Neural cell (in vitro differentiated cells): ENCODE data around the gene B4GALT2. TPM values are rescaled to one million over a fixed set of nuclear protein-coding genes. Genes with fewer than 3 reads are reported as not detected.

Source experiments
- H2AFZ ChIP-seq: fragments of 200-600, 300-800 bp; sonication (generic), shearing (Covaris generic); 2 replicates; pipeline ENCODE4 v1.6.0; 2014; ENCODE audit warnings: low read depth, mild to moderate bottlenecking, antibody characterized with exemption, low read length, moderate library complexity
- H3F3A ChIP-seq: fragments of 200-600 bp; shearing (Covaris generic); 2 replicates; pipeline ENCODE4 v1.6.1; 2016; ENCODE audit warnings: mild to moderate bottlenecking, moderate library complexity, mixed read lengths, antibody characterized with exemption, low read length; ENCODE audit not compliant: insufficient read depth, poor library complexity, severe bottlenecking
- H3K27ac ChIP-seq: fragments of 200-600, 300-800 bp; sonication (generic), shearing (Covaris generic); 2 replicates; pipeline ENCODE4 v1.5.1; 2014; ENCODE audit warnings: mild to moderate bottlenecking, low read length, moderate library complexity
- H3K27me3 ChIP-seq: fragments of 300-800, 200-600 bp; sonication (generic), shearing (Covaris generic); 2 replicates; pipeline ENCODE4 v1.6.0; 2014; ENCODE audit warnings: mild to moderate bottlenecking, low read depth, low read length, moderate library complexity; ENCODE audit not compliant: insufficient read depth
- H3K36me3 ChIP-seq: fragments of 300-800, 200-600 bp; sonication (generic), shearing (Covaris generic); 2 replicates; pipeline ENCODE4 v1.5.1; 2014; ENCODE audit warnings: mild to moderate bottlenecking, antibody characterized with exemption, low read length, moderate library complexity; ENCODE audit not compliant: insufficient read depth
- H3K4me2 ChIP-seq: fragments of 300-800, 200-600 bp; sonication (generic), shearing (Covaris generic); 2 replicates; pipeline ENCODE4 v1.6.0; 2014; ENCODE audit warnings: mild to moderate bottlenecking, low read length
- H3K4me3 ChIP-seq: fragments of 300-800, 200-600 bp; sonication (generic), shearing (Covaris generic); 2 replicates; pipeline ENCODE4 v1.5.1; 2014; ENCODE audit warnings: mild to moderate bottlenecking, low read length, moderate library complexity
- H3K79me2 ChIP-seq: fragments of 200-600 bp; shearing (Covaris generic); replicated peaks from 2 replicates; pipeline ENCODE4 v1.6.0; 2014; ENCODE audit warnings: mild to moderate bottlenecking, low read length, moderate library complexity; ENCODE audit not compliant: insufficient read depth
- H3K9ac ChIP-seq: fragments of 300-800, 200-600 bp; sonication (generic), shearing (Covaris generic); 2 replicates; pipeline ENCODE4 v1.6.1; 2016; ENCODE audit warnings: mild to moderate bottlenecking, low read length, mixed read lengths
- H3K9me2 ChIP-seq: fragments of 200-600 bp; shearing (Covaris generic); 2 replicates; pipeline ENCODE4 v1.6.1; 2016; ENCODE audit warnings: mild to moderate bottlenecking, low read length, mixed read lengths; ENCODE audit not compliant: insufficient read depth
- H3K9me3 ChIP-seq: fragments of 200-600, 300-800 bp; sonication (generic), shearing (Covaris generic); 2 replicates; pipeline ENCODE4 v1.6.1; 2016; ENCODE audit warnings: mild to moderate bottlenecking, mixed run types, low read length, moderate library complexity, mixed read lengths
- H4K20me1 ChIP-seq: fragments of 200-600 bp; shearing (Covaris generic); 2 replicates; pipeline ENCODE4 v1.6.1; 2016; ENCODE audit warnings: mild to moderate bottlenecking, mixed run types; ENCODE audit not compliant: insufficient read depth
- EP300 ChIP-seq: fragments of 450-650 bp; conservative IDR thresholded peaks from 2 replicates; pipeline ENCODE4 v1.6.1; 2014; ENCODE audit warnings: antibody characterized with exemption, mild to moderate bottlenecking, moderate library complexity; ENCODE audit not compliant: poor library complexity, severe bottlenecking
- EZH2 ChIP-seq: fragments of 200-600, 300-800 bp; shearing (Covaris generic), sonication (generic); IDR thresholded peaks from 2 replicates; pipeline ENCODE4 v1.6.1; 2014; ENCODE audit warnings: antibody characterized with exemption, low read length, borderline replicate concordance, mild to moderate bottlenecking; ENCODE audit not compliant: insufficient read depth, poor library complexity, severe bottlenecking
- MXI1 ChIP-seq: fragments of 450-650 bp; conservative IDR thresholded peaks from 2 replicates; pipeline ENCODE4 v1.6.1; 2014; ENCODE audit warnings: antibody characterized with exemption, mild to moderate bottlenecking; ENCODE audit not compliant: poor library complexity, severe bottlenecking
- POLR2AphosphoS5 ChIP-seq: IDR thresholded peaks from 2 replicates; pipeline ENCODE4 v1.6.1; 2012
- RAD21 ChIP-seq: fragments of 450-650 bp; conservative IDR thresholded peaks from 2 replicates; pipeline ENCODE4 v1.6.1; 2014; ENCODE audit warnings: antibody characterized with exemption, mild to moderate bottlenecking, moderate library complexity
- SMC3 ChIP-seq: fragments of 450-650 bp; conservative IDR thresholded peaks from 2 replicates; pipeline ENCODE4 v1.6.1; 2014; ENCODE audit warnings: antibody characterized with exemption, mild to moderate bottlenecking, moderate library complexity; ENCODE audit not compliant: poor library complexity
- TAF1 ChIP-seq: IDR thresholded peaks from 2 replicates; pipeline ENCODE4 v1.6.1; 2012; ENCODE audit warnings: low read depth
- polyA plus RNA-seq: library from polyadenylated mRNA; depleted of rRNA; stranded (reverse); fragments of >200 nt; gene quantifications from 2 replicates; pipeline ENCODE4 v1.2.3, GENCODE V29; 2014
- TF ChIP-seq, protein P1 (sequence below): fragments of 450-650 bp; IDR thresholded peaks from 2 replicates; pipeline ENCODE4 v1.5.1; 2014; ENCODE audit warnings: antibody characterized with exemption, mild to moderate bottlenecking, moderate library complexity; ENCODE audit not compliant: poor library complexity, severe bottlenecking
- TF ChIP-seq, protein P2 (sequence below): IDR thresholded peaks from 2 replicates; pipeline ENCODE4 v1.6.1; 2012; ENCODE audit warnings: borderline replicate concordance

The B4GALT2 gene
- polyA plus RNA-seq, 1 donor from 2014 or later, result 129 TPM

DNA sequence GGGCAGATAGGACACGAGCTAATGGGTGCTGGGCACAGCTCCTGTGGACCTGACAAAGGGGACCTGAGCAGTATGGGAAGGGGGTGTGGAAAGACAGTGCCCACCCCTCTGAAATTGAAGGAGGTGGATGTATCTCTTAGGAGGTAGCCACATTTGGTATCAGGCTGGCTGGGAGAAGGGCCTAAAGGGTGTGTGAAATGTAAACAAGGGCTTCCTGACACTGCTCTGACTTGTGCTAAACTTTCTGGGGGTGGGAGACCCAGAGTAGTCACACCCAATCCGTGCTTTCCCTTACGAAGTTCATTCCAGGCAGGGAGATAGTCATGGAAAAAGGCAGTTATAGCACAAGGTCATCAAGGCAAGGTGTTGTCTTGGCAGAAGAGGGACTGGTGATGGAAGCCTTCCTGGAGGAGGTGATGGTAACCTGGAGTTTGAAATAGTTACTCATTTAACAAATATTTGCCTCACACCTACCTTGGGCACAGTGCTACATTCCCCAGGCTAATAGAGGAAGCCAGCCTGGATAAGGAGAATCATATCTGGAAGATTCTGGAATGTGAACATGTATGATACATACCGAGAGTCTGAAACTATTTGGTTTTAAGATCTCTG is 7.1 kb downstream of the B4GALT2 start:
- H3K9ac ChIP-seq, result no peak overlapping the region
- H3K27ac ChIP-seq, result no peak overlapping the region
- no peaks in the 10 kb centered on the region for H3K27me3 ChIP-seq
- no peaks in the 10 kb centered on the region for H3K9me2 ChIP-seq
- H3F3A ChIP-seq, result no peaks in the 10 kb centered on the region
- no peak overlapping the region for H2AFZ ChIP-seq
- no peak overlapping the region for H3K4me2 ChIP-seq
- no peaks in the 10 kb centered on the region for H4K20me1 ChIP-seq
- H3K79me2 ChIP-seq, result no peaks in the 10 kb centered on the region
- TF ChIP-seq EZH2, result no peak
- TF ChIP-seq SMC3, result no peak
- no peak for TF ChIP-seq EP300
- TF ChIP-seq RAD21, result no peak
- no peak for TF ChIP-seq MXI1
- TF ChIP-seq TAF1, result no peak
- TF ChIP-seq, protein P1, sequence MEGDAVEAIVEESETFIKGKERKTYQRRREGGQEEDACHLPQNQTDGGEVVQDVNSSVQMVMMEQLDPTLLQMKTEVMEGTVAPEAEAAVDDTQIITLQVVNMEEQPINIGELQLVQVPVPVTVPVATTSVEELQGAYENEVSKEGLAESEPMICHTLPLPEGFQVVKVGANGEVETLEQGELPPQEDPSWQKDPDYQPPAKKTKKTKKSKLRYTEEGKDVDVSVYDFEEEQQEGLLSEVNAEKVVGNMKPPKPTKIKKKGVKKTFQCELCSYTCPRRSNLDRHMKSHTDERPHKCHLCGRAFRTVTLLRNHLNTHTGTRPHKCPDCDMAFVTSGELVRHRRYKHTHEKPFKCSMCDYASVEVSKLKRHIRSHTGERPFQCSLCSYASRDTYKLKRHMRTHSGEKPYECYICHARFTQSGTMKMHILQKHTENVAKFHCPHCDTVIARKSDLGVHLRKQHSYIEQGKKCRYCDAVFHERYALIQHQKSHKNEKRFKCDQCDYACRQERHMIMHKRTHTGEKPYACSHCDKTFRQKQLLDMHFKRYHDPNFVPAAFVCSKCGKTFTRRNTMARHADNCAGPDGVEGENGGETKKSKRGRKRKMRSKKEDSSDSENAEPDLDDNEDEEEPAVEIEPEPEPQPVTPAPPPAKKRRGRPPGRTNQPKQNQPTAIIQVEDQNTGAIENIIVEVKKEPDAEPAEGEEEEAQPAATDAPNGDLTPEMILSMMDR, result no peak
- TF ChIP-seq POLR2AphosphoS5, result no peak
- TF ChIP-seq, protein P2, sequence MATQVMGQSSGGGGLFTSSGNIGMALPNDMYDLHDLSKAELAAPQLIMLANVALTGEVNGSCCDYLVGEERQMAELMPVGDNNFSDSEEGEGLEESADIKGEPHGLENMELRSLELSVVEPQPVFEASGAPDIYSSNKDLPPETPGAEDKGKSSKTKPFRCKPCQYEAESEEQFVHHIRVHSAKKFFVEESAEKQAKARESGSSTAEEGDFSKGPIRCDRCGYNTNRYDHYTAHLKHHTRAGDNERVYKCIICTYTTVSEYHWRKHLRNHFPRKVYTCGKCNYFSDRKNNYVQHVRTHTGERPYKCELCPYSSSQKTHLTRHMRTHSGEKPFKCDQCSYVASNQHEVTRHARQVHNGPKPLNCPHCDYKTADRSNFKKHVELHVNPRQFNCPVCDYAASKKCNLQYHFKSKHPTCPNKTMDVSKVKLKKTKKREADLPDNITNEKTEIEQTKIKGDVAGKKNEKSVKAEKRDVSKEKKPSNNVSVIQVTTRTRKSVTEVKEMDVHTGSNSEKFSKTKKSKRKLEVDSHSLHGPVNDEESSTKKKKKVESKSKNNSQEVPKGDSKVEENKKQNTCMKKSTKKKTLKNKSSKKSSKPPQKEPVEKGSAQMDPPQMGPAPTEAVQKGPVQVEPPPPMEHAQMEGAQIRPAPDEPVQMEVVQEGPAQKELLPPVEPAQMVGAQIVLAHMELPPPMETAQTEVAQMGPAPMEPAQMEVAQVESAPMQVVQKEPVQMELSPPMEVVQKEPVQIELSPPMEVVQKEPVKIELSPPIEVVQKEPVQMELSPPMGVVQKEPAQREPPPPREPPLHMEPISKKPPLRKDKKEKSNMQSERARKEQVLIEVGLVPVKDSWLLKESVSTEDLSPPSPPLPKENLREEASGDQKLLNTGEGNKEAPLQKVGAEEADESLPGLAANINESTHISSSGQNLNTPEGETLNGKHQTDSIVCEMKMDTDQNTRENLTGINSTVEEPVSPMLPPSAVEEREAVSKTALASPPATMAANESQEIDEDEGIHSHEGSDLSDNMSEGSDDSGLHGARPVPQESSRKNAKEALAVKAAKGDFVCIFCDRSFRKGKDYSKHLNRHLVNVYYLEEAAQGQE, result no peak
- H3K4me3 ChIP-seq, result no peak overlapping the region
- H3K36me3 ChIP-seq, result no peaks in the 10 kb centered on the region
- H3K9me3 ChIP-seq, result no peaks in the 10 kb centered on the region

DNA sequence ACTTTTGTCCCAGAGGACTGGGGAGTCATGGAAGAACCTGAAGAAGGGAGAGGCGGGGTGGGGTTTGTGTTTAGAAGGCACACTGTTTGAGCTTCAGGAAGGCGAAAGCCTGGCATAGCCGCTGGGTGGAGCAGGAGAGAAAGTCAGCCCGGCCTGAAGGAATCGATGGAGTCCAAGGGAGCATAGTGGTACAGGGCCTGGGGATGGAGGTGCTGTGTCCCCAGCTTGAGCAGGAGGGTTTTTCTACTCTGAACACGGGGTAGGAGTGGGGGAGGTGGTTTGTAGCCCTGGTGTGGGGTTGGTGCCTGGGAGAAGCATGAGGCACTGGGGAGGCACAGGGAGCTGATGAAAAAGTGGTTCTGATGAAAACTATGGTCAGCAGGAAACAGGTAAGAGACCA is 7.7 kb downstream of the B4GALT2 start:
- Histone ChIP-seq H3K36me3 (no peaks in the 10 kb centered on the region), H4K20me1 (no peaks in the 10 kb centered on the region), H2AFZ (no peak overlapping the region), H3F3A (no peaks in the 10 kb centered on the region), H3K4me3 (no peak overlapping the region), H3K79me2 (no peaks in the 10 kb centered on the region), H3K9ac (no peak overlapping the region), H3K27me3 (no peaks in the 10 kb centered on the region), H3K9me2 (no peaks in the 10 kb centered on the region), H3K4me2 (no peak overlapping the region), H3K9me3 (no peaks in the 10 kb centered on the region), H3K27ac (no peak overlapping the region)
- TF ChIP-seq POLR2AphosphoS5 (no peak), RAD21 (no peak), TAF1 (no peak)
